Astrocyte of the spinal cord (primary cell): Measurements from ENCODE around the gene TCERG1.

Source experiments
- DNase-seq: peaks from one replicate; pipeline ENCODE4 v3.0.0; 2011; ENCODE audit warnings: low read depth, low spot score
- H3K4me3 ChIP-seq: 2 replicates; pipeline ENCODE4 v1.5.1; 2011; ENCODE audit warnings: low read depth, mild to moderate bottlenecking, low read length, moderate library complexity
- in situ Hi-C: cut with HindIII; loops from 2 replicates; pipeline ENCODE4 v1.10.0; 2017; ENCODE audit warnings: low sequenced_read_pairs
- TF ChIP-seq, protein P1 (sequence below): IDR thresholded peaks from 2 replicates; pipeline ENCODE4 v1.5.1; 2012; ENCODE audit warnings: low read depth, mild to moderate bottlenecking, low read length, inconsistent platforms

Gene TCERG1

GRCh38 chr5:146463446-146463845 lies 16.3 kb downstream of the TCERG1 start:
- no peak overlapping the region for H3K4me3 ChIP-seq
- in situ Hi-C loops: no loop called here
- TF ChIP-seq, protein P1, sequence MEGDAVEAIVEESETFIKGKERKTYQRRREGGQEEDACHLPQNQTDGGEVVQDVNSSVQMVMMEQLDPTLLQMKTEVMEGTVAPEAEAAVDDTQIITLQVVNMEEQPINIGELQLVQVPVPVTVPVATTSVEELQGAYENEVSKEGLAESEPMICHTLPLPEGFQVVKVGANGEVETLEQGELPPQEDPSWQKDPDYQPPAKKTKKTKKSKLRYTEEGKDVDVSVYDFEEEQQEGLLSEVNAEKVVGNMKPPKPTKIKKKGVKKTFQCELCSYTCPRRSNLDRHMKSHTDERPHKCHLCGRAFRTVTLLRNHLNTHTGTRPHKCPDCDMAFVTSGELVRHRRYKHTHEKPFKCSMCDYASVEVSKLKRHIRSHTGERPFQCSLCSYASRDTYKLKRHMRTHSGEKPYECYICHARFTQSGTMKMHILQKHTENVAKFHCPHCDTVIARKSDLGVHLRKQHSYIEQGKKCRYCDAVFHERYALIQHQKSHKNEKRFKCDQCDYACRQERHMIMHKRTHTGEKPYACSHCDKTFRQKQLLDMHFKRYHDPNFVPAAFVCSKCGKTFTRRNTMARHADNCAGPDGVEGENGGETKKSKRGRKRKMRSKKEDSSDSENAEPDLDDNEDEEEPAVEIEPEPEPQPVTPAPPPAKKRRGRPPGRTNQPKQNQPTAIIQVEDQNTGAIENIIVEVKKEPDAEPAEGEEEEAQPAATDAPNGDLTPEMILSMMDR: no peak
- no peak for DNase-seq

DNA sequence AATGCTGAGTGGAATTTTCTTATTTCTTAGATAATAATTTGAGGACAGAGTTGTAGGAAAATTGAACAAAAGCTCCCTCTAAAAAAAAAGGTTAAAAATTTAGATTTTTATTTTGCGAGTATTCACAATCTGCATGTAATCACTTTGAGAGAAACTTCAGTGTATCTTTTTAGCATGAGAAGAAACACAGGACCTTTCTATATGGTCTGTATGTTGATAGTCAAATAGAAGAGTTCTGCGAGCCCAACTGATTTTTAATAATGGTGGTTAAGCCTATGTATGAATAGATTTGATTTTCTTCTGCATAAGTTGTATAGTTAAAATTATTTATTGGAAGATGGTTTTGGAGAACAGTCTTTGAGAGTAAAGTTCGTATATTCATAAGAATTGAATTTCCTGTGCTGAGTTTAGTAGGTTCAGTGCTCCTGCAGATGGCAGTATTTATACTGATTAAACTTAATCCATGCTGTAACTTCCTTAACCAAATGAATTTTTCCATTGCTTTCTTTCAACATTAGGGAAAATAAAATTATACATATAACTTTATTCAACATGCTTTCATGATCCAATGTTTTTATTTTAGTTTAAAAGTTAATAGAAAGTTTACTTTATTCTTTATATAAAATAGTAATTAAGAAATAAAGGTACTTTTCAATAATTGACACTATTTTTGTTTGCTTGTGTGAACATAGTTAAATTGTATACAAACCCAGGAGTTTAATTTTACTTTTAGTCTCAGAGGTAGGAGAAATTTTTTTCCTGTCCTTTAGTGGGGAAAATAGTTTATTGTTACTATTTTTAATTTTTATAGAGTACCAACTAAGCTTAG lies 19.6 kb downstream of the TCERG1 start:
- DNase-seq: peak; percentile 38
- in situ Hi-C loops: no loop called here
- no peak overlapping the region for H3K4me3 ChIP-seq
- TF ChIP-seq, protein P1: peak; percentile 58

DNA sequence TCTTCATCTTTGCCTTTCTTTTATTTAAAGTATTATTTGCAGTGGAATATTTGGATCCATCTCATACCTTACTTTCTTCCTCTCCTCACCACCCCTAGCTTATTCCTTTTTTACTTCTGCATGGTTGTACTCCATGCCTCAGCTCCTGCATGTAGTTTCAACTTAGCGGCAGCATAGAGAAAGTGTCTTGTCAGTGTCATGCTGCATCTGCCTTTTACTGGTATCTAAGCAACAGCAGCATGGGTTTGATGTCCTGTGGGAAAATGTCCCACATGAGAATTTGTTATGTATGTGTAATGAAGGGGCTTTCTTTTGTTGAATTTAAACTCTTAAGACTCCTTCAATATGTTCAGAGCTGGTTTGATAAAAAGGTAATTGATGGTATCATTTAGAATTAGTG lies 20.6 kb downstream of the TCERG1 start:
- DNase-seq: no peak
- TF ChIP-seq, protein P1: no peak
- H3K4me3 ChIP-seq: no peak overlapping the region
- in situ Hi-C loops: no loop called here

DNA sequence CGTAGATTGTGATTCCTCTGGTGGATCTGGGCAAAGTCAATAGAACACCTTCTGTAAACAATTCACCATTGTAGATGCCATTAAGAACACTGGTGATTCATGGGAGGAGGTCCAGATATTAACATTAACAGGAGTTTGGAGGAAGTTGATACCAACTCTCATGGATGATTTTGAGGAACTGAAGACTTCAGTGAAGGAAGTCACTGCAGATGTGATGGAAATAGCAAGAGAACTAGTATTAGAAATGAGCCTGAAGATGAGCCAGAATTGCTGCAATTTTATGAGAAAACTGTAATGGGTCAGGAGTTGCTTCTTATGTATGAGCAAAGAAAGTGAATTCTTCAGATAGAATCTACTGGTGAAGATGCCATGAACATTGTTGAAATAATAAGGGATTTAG lies 26.9 kb downstream of the TCERG1 start:
- in situ Hi-C loops: no loop called here

DNA sequence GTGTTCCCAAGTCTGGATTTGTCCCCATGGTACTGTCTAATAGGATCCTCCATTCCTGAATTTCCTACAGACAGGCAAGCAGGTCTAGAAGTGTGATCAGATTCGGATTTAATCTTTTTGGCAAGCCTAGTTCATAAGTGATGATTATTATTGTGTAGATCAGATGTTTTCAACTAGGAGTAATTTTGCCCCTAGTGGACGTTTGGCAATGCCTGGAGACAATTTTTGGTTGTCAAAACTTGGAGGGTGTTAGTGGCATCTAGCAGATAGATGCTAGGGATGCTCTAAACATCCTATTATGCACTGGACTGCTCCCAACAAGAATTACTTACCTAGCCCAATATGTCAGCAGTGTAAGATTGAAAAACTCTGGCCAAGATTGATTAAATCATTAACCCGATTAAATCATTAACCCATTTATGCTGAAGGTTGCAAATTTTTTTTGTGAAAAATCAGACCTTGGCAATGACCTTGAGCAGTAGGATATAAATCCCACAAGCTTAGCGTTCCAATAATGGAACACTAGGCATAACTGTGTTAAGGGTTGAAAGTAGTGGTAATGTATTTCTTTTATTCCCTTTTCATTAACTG lies 28.2 kb downstream of the TCERG1 start:
- TF ChIP-seq, protein P1: peak; percentile 31
- H3K4me3 ChIP-seq: no peak overlapping the region
- no peak for DNase-seq
- in situ Hi-C loops: no loop called here

More for the DNA sequence above, 26.9 kb downstream of the TCERG1 start:
- TF ChIP-seq, protein P1: no peak
- H3K4me3 ChIP-seq: no peak overlapping the region
- DNase-seq: no peak

GRCh38 chr5:146475906-146476305 lies 28.8 kb downstream of the TCERG1 start:
- TF ChIP-seq, protein P1: no peak
- no peak overlapping the region for H3K4me3 ChIP-seq
- in situ Hi-C loops: no loop called here
- DNase-seq: peak; percentile 14
